ENCODE results near the gene TASP1.

DNA sequence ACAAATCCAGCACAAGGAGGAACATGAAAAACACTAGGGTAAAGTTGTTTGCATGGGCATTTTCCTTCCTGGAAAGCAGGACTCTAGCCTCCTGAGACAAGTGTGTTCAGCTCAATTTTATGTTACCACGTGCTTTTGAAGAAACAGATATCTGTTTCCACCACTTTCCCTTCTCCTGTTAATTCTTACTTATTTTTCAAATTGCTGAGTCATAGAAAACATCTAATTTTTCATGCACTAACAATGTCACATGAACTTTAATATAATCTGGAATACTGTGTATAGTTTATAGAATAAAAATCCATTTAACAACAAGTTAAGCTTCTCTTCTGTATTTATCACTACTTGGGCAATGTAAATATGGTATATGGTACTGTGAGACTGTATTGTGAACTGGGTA, 243.5 kb downstream of the TASP1 start:
- TF ChIP-seq CTCF (IDR thresholded peaks at IDR 0.05; ENCODE audit: poor library complexity, severe bottlenecking) (no peak), SMC3 (conservative IDR thresholded peaks at IDR 0.05; ENCODE audit: poor library complexity) (no peak), EP300 (conservative IDR thresholded peaks at IDR 0.05; ENCODE audit: poor library complexity, severe bottlenecking) (no peak), POLR2AphosphoS5 (IDR thresholded peaks at IDR 0.05) (no peak)

Measured in neural cell (in vitro differentiated cells).